DMS114 treated with DMSO at 0.1 percent for 48 hours (cell line): ENCODE data around the gene CSAG1.
"Not testable (repeated sequence)": the region's sequence is repeated elsewhere in the genome, so short reads cannot be mapped to it uniquely, and the experiment has no call there.

ENCODE experiments used
- DNase-seq: peaks from one replicate; lab custom pipeline; 2025; ENCODE audit not compliant: unreplicated experiment; lab: John Stamatoyannopoulos, UW

Gene CSAG1

DNA sequence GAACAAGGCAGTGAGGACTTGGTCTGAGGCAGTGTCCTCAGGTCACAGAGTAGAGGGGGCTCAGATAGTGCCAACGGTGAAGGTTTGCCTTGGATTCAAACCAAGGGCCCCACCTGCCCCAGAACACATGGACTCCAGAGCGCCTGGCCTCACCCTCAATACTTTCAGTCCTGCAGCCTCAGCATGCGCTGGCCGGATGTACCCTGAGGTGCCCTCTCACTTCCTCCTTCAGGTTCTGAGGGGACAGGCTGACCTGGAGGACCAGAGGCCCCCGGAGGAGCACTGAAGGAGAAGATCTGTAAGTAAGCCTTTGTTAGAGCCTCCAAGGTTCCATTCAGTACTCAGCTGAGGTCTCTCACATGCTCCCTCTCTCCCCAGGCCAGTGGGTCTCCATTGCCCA is 33.1 kb downstream of the CSAG1 start:
- not testable (repeated sequence) for DNase-seq

DNA sequence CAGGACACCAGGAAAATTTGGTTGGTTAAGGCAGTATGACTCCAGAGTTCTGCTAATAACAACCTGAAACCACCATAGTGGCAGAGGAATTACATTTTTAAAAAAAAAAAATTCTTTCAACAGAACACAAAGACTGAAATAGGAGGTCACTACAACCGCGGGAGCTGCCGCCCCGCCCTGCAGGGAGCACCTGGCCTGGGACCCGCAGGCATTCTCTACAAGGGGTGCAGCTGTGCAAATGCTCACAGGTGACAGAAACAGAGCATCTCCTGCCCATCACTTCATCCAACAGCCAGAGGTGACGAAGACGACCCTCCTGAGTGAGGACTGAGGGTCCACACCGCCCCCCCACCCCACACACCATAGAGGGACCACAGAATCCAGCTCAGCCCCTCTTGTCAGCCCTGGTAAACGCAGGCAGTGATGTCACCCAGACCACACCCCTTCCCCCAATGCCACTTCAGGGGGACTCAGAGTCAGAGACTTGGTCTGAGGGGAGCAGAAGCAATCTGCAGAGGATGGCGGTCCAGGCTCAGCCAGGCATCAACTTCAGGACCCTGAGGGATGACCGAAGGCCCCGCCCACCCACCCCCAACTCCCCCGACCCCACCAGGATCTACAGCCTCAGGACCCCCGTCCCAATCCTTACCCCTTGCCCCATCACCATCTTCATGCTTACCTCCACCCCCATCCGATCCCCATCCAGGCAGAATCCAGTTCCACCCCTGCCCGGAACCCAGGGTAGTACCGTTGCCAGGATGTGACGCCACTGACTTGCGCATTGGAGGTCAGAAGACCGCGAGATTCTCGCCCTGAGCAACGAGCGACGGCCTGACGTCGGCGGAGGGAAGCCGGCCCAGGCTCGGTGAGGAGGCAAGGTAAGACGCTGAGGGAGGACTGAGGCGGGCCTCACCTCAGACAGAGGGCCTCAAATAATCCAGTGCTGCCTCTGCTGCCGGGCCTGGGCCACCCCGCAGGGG is 35.3 kb downstream of the CSAG1 start, which contains the start of gene MAGEA3:
Gene MAGEA3 (plus strand): TSS at position 843 of the 980 bp plus-strand sequence. CDS start 2,039 bp downstream, outside the sequence.
- not testable (repeated sequence) for DNase-seq

DNA sequence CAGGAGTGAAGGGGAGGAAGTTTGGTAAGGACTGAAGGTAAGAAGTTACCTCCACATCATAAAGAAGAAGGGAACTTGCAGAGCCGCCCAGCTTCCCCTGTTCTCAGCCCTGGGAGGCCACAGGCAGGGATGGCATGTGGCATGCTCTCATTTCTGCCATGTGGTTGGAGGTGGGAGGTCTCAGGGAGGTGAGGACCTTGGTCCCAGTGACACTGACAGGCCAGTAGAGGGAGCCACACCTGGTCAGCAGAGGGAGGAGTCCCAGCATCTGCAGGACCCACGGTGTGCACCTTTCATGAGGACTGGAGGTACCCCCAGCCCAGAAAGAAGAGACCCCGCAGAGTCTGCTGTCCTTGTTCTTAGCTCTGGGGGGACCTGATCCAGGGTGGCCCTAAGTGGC is 52.5 kb downstream of the CSAG1 start:
- not testable (repeated sequence) for DNase-seq
